NT2/D1 (cell line): ENCODE results near the gene CRYGN.

ENCODE experiments used
- DNase-seq: peaks from one replicate; pipeline ENCODE4 v3.0.0-alpha.2; 2011; ENCODE audit warnings: low read depth, low spot score
- H3K27me3 ChIP-seq: 2 replicates; pipeline ENCODE4 v1.6.0; 2011; ENCODE audit warnings: mild to moderate bottlenecking; ENCODE audit not compliant: insufficient read length, insufficient read depth
- H3K36me3 ChIP-seq: 2 replicates; pipeline ENCODE4 v1.6.1; 2011; ENCODE audit warnings: mild to moderate bottlenecking, low read length, mixed read lengths; ENCODE audit not compliant: insufficient read depth, insufficient read length
- H3K4me1 ChIP-seq: 2 replicates; pipeline ENCODE4 v1.5.1; 2011; ENCODE audit not compliant: insufficient read depth, insufficient read length
- H3K4me3 ChIP-seq: 2 replicates; pipeline ENCODE4 v1.5.1; 2011; ENCODE audit warnings: low read depth; ENCODE audit not compliant: insufficient read length
- H3K9ac ChIP-seq: 2 replicates; pipeline ENCODE4 v1.6.0; 2011; ENCODE audit warnings: low read depth; ENCODE audit not compliant: insufficient read length
- H3K9me3 ChIP-seq: 2 replicates; pipeline ENCODE4 v1.5.1; 2011; ENCODE audit warnings: mild to moderate bottlenecking, low read length; ENCODE audit not compliant: insufficient read depth
- SUZ12 ChIP-seq: IDR thresholded peaks from 2 replicates; pipeline ENCODE4 v1.6.1; 2011; ENCODE audit not compliant: insufficient read length, insufficient read depth; ENCODE audit errors: extremely low read depth
- YY1 ChIP-seq: IDR thresholded peaks from 2 replicates; pipeline ENCODE4 v1.6.1; 2011; ENCODE audit not compliant: insufficient read length, insufficient read depth
- ZNF274 ChIP-seq: IDR thresholded peaks from 2 replicates; pipeline ENCODE4 v1.6.1; 2011; ENCODE audit warnings: mild to moderate bottlenecking, low read depth, low read length

CRYGN gene

GRCh38 chr7:151396328-151396970 lies 43.5 kb downstream of the CRYGN start:
- Histone ChIP-seq H3K4me1 (peaks cover 21% of the 10 kb centered on the region), H3K27me3 (no peaks in the 10 kb centered on the region), H3K9ac (no peak overlapping the region), H3K36me3 (no peaks in the 10 kb centered on the region), H3K9me3 (no peaks in the 10 kb centered on the region), H3K4me3 (no peak overlapping the region)
- DNase-seq: no peak
- no peak for TF ChIP-seq ZNF274
- no peak for TF ChIP-seq YY1
- TF ChIP-seq SUZ12: no peak

DNA sequence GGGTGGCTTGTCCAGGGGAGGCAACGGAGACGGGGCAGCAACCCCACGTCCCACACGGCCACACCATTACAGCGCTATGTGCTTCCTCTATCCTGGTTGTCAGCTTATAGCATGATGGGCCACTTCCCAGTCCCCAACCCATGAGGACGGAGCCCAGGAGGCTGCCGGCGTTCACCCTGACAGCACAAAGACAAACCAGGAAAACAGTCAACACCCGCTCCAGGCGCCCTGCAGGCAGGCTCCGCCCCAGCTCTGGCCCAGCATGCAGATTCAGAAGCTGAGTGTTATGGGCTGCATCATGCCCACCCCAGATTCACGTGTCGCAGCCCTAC lies 44.9 kb downstream of the CRYGN start:
- no peak overlapping the region for H3K9ac ChIP-seq
- DNase-seq: no peak
- no peaks in the 10 kb centered on the region for H3K9me3 ChIP-seq
- H3K27me3 ChIP-seq: no peaks in the 10 kb centered on the region
- H3K4me3 ChIP-seq: no peak overlapping the region
- peaks cover 21% of the 10 kb centered on the region for H3K4me1 ChIP-seq
- peaks cover 2% of the 10 kb centered on the region for H3K36me3 ChIP-seq
- TF ChIP-seq SUZ12 (no peak), YY1 (no peak)

DNA sequence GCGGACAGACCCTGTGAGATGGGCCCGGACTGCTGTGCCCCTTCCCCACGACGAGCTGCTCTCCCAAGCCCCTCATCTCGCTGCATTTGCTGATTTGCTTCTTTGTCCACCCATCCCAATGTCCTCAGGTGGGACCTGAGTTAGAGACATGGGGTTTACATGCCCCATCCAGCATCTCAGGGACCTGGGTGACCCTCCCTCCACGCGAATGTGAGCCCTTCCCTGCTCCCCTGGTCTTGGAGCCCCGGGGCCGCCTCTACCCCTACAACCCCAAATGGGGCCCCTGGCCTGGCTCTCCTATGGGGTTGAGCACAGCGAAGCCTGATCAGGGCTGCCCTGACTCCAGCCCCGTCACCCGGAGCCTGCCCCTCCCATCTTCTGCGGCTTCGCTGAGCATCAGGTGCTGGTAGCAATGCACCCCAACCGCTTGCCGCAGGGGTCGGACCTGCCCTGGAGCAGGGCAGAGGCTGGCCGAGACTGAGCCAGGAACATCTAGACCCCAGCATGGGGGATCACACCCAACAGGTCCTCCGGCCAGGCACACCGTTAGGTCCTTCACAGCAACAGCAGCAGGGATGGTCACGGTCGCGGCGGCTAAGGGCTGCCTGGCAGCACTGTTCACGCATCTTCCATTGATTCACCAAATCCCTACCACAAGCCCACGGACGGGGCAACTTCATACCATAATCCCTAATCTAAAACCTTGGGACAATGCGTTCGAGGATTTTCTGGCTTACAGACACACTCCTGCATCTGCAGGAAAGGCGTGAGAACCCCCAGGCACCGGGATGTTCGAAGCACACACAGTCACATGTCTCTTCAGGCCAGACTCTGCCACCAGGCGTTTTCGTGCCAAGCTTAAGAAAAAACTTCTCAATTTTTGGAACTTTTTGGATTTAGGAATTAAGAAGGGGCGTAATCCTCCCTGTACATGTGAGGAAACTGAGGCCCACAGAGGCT lies 45.6 kb downstream of the CRYGN start:
- DNase-seq: no peak
- Histone ChIP-seq H3K4me1 (peaks cover 21% of the 10 kb centered on the region), H3K9ac (no peak overlapping the region), H3K36me3 (peaks cover 3% of the 10 kb centered on the region), H3K27me3 (no peaks in the 10 kb centered on the region), H3K4me3 (no peak overlapping the region), H3K9me3 (no peaks in the 10 kb centered on the region)
- no peak for TF ChIP-seq ZNF274
- no peak for TF ChIP-seq SUZ12
- TF ChIP-seq YY1: no peak

DNA sequence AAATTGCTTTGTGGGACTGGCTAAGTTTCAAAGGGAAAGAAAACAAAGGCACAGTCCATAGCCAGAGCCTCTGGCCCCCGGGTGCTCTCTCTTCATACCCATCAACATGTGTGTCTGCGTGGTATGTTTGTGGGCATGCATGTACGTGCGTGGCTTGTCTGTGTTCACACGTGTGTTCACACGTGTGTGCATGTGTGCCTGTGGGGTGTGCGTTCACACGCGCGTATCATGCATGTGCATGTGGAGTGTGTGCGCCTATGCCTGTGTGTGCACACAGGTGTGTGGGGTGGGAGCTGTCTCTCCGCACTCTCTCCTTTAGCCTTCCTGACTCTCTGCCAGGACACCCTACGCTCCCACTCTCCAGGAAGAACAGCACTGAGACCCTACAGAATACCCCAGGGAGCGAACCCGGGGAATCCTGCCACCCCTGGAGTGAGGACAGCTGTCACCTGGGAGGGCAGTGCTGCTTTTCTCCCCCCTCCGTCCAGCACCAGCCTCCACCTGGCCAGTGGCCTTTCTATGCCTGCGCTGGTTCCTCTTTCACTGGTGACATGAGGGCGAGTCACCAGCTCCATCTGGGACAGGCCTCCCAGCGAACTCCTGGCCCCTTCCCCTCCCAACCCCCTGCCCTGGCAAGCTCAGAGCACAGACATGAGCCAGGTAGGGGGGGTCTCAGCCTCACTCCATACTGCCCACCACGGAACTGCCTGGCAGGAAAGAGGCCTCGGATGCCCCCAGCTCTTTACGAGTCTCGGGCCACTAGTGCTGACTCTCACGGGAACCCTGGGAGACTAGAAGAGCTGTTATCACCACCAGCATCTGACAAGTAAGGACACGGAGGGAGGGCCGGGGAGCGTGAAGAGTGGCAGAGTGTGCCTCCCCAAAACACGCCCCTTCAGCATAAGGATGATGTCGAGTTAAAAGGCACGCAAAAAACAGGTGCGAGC lies 46.6 kb downstream of the CRYGN start:
- H3K27me3 ChIP-seq: no peaks in the 10 kb centered on the region
- H3K36me3 ChIP-seq: peaks cover 3% of the 10 kb centered on the region
- TF ChIP-seq YY1 (no peak), SUZ12 (no peak), ZNF274 (no peak)
- H3K9ac ChIP-seq: no peak overlapping the region
- H3K4me3 ChIP-seq: no peak overlapping the region
- no peaks in the 10 kb centered on the region for H3K9me3 ChIP-seq
- DNase-seq: no peak
- H3K4me1 ChIP-seq: peaks cover 21% of the 10 kb centered on the region

DNA sequence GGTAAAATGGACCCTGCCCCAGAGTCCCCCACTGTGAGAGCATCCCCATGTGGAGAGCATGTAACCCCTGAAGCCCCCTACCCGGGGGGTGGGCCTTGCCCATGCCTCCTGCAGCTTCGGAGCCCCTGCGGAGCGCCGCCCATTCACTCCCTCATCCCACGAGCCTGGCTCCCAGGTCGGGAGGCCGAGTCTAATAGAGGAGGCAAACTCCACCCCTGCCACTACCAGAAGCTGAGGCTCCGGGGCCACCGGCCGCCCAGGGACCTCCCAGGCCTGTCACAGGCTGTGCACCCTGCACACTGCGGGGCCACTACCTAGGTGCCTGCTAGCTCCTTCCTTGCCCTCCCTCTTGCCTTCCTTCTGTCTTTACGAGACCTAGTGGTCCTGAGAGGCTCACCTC lies 47.5 kb downstream of the CRYGN start:
- no peaks in the 10 kb centered on the region for H3K9me3 ChIP-seq
- no peak for TF ChIP-seq SUZ12
- no peak for TF ChIP-seq ZNF274
- no peak for TF ChIP-seq YY1
- no peak overlapping the region for H3K4me3 ChIP-seq
- H3K4me1 ChIP-seq: peaks cover 21% of the 10 kb centered on the region
- DNase-seq: no peak
- peaks cover 3% of the 10 kb centered on the region for H3K36me3 ChIP-seq
- H3K27me3 ChIP-seq: no peaks in the 10 kb centered on the region
- H3K9ac ChIP-seq: no peak overlapping the region

DNA sequence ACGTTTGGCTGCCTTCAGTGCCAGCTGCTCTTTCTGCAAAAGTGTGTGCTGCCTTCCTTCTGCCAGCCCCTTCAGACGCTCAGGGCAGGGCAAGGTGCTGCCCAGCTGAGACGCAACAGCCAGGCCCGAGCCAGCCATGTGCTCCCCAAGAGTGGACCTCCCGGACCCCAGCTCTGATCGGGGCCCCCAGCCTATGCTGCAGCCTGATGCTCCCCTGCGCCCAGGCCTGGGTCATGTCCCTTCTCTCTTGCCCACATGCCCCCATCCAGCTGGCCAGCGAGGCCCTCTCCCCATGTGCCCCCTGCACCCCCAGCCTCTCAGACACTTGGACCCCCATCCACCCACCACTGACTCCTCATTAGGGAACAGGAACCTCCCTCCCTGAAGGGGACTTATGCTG lies 47.9 kb downstream of the CRYGN start:
- H3K9ac ChIP-seq: no peak overlapping the region
- TF ChIP-seq YY1: no peak
- TF ChIP-seq ZNF274: no peak
- TF ChIP-seq SUZ12: no peak
- no peaks in the 10 kb centered on the region for H3K27me3 ChIP-seq
- DNase-seq: no peak
- no peak overlapping the region for H3K4me3 ChIP-seq
- H3K36me3 ChIP-seq: peaks cover 3% of the 10 kb centered on the region
- H3K9me3 ChIP-seq: no peaks in the 10 kb centered on the region
- H3K4me1 ChIP-seq: peaks cover 21% of the 10 kb centered on the region
